GM21390 (cell line): ENCODE data around the gene CNPPD1.

Source experiments
- ATAC-seq: cut with Tn5 transposase; IDR thresholded peaks from one replicate; pipeline ENCODE4 v1.9.1; 2021; ENCODE audit not compliant: unreplicated experiment

The CNPPD1 gene

DNA sequence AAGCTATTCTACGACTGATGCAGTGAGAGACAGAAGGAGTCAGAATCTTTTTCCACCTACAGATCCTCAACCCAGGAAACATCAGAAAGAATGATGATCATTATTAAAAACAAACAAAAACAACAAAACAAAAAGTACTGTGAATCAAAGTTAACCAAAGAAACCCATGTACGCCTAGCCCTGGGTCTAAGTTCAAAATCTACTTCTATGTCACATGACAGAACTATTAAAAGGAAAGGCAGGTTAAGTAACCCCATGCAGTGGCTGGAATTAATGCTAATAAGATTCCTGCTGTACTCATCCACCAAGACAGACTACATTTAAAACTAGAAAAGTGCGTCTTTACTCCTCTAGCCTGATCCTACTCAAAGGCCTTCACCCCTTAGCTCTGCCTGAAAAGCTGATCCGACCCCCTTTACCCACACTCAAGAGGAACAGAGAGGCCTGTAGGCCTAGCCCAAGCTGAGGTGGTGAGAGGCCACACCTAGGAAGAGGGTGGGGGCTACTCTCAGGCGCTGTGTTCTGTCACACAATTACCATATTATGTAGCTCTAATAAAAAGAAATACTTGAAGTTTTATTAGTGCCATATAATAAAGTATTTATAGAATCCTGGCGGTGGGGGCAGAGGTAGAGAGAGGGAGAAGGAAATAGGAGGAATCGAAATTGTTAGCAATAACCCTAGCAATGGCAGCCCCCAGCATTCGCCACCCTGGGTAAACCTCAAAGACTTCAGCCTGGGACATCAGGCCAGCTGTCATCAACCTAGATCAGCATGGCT, 53.2 kb downstream of the CNPPD1 start:
- ATAC-seq: no peak

DNA sequence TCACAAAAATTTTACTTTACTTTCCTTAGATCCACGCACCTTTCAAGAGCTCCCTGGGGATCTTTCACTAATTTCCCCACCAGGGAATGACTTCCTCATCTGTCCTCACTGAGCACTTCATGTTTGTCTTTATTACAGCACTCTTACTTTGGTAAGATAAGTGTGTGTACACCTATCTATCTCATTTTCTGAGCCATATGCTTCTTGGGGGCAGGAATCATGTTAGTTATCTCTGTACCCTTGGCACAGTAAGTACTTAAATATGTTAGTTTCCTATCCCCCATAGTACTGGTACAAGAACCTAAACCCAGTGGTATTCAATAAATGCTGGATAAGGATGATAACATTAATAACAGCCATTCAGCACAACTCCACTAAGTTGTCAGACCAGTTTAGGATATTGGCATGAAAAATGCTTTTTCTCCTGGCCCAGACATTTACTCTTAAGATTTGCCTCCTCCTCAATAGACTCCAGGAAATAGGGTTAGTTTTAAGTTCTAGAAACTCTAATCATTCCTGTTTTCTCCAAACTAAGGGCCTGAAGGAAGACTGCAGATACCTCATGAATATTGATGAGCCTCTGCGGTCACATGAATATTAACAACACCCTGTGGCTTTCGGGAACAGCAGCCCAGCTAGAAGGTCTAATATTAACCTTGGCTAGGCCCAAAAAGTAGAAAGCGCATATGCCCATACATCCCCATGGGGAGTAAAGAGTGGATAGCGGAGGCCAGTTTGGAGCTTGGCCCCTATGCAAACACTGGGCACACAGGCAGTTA, 54.3 kb downstream of the CNPPD1 start:
- no peak for ATAC-seq
